Loucy (cell line): ENCODE results near the gene DLG1.
"Not testable (repeated sequence)": the region's sequence is repeated elsewhere in the genome, so short reads cannot be mapped to it uniquely, and the experiment has no call there.

Experiments used
- H2AFZ ChIP-seq: fragments of 200-600 bp; sonication (generic); 2 replicates; pipeline ENCODE4 v1.6.0; 2016; ENCODE audit warnings: antibody characterized with exemption, mild to moderate bottlenecking, low read length, moderate library complexity
- H3F3A ChIP-seq: fragments of 200-600 bp; 2 replicates; pipeline ENCODE4 v1.6.0; 2016; ENCODE audit warnings: antibody characterized with exemption, low read depth, mild to moderate bottlenecking
- H3K27me3 ChIP-seq: fragments of 200-600 bp; sonication (generic); 2 replicates; pipeline ENCODE4 v1.6.1; 2014; ENCODE audit warnings: low read length, mild to moderate bottlenecking; ENCODE audit not compliant: insufficient read depth, poor library complexity, severe bottlenecking
- H3K36me3 ChIP-seq: fragments of 200-600 bp; sonication (generic); 2 replicates; pipeline ENCODE4 v1.6.1; 2016; ENCODE audit warnings: low read length; ENCODE audit not compliant: insufficient read depth
- H3K4me1 ChIP-seq: fragments of 200-600 bp; sonication (generic); 2 replicates; pipeline ENCODE4 v1.5.1; 2014; ENCODE audit warnings: low read length, mild to moderate bottlenecking; ENCODE audit not compliant: insufficient read depth, poor library complexity, severe bottlenecking
- H3K4me2 ChIP-seq: fragments of 200-600 bp; sonication (generic); 2 replicates; pipeline ENCODE4 v1.6.0; 2014; ENCODE audit warnings: antibody characterized with exemption, low read length, low read depth, mild to moderate bottlenecking; ENCODE audit not compliant: poor library complexity, severe bottlenecking
- H3K4me3 ChIP-seq: fragments of 200-600 bp; sonication (generic); 2 replicates; pipeline ENCODE4 v1.5.1; 2014; ENCODE audit warnings: low read length, mild to moderate bottlenecking, mixed read lengths; ENCODE audit not compliant: poor library complexity, severe bottlenecking
- H3K79me2 ChIP-seq: fragments of 200-600 bp; sonication (generic); 2 replicates; pipeline ENCODE4 v1.6.1; 2014; ENCODE audit warnings: low read length; ENCODE audit not compliant: insufficient read depth
- H3K9ac ChIP-seq: fragments of 200-600 bp; sonication (generic); 2 replicates; pipeline ENCODE4 v1.6.0; 2014; ENCODE audit warnings: mild to moderate bottlenecking, low read depth, low read length, moderate library complexity; ENCODE audit not compliant: poor library complexity, severe bottlenecking
- H3K9me2 ChIP-seq: fragments of 200-600 bp; sonication (generic); replicated peaks from 2 replicates; pipeline ENCODE4 v1.6.1; 2016; ENCODE audit warnings: low read depth, low read length, mixed read lengths
- H3K9me3 ChIP-seq: fragments of 200-600 bp; sonication (generic); 2 replicates; pipeline ENCODE4 v1.6.1; 2014; ENCODE audit warnings: mild to moderate bottlenecking, antibody characterized with exemption, low read length, low read depth; ENCODE audit not compliant: insufficient read depth
- H4K20me1 ChIP-seq: fragments of 200-600 bp; sonication (generic); 2 replicates; pipeline ENCODE4 v1.6.0; 2014; ENCODE audit warnings: antibody characterized with exemption, low read length, mild to moderate bottlenecking; ENCODE audit not compliant: insufficient read depth, poor library complexity, severe bottlenecking
- CTCF ChIP-seq: fragments of 200-600 bp; sonication (generic); conservative IDR thresholded peaks from 2 replicates; pipeline ENCODE4 v1.5.1; 2014; ENCODE audit warnings: mild to moderate bottlenecking, antibody characterized with exemption, low read length
- EZH2phosphoT487 ChIP-seq: fragments of 200-600 bp; IDR thresholded peaks from 2 replicates; pipeline ENCODE4 v1.6.1; 2018; ENCODE audit warnings: antibody characterized with exemption, mild to moderate bottlenecking, moderate library complexity, borderline replicate concordance

The DLG1 gene

GRCh38 chr3:197201791-197202452 is 96.5 kb downstream of the DLG1 start:
- H3F3A ChIP-seq = no peaks in the 10 kb centered on the region
- peaks cover 52% of the 10 kb centered on the region for H4K20me1 ChIP-seq
- no peak overlapping the region for H2AFZ ChIP-seq
- no peak overlapping the region for H3K4me3 ChIP-seq
- H3K4me1 ChIP-seq = peaks cover 9% of the 10 kb centered on the region
- H3K4me2 ChIP-seq = no peak overlapping the region
- no peaks in the 10 kb centered on the region for H3K9me2 ChIP-seq
- TF ChIP-seq CTCF (no peak), EZH2phosphoT487 (no peak)
- no peaks in the 10 kb centered on the region for H3K36me3 ChIP-seq
- peaks cover 98% of the 10 kb centered on the region for H3K79me2 ChIP-seq
- no peak overlapping the region for H3K9ac ChIP-seq
- H3K9me3 ChIP-seq = no peaks in the 10 kb centered on the region
- no peaks in the 10 kb centered on the region for H3K27me3 ChIP-seq

- H2AFZ ChIP-seq, H3K9ac ChIP-seq, H3K4me2 ChIP-seq, H3K4me3 ChIP-seq, H3K36me3 ChIP-seq, H3K9me3 ChIP-seq, H3K27me3 ChIP-seq, H3K4me1 ChIP-seq, H3K9me2 ChIP-seq, H3F3A ChIP-seq: not testable (repeated sequence)
- H4K20me1 ChIP-seq = peaks cover 52% of the 10 kb centered on the region
- H3K79me2 ChIP-seq = peaks cover 97% of the 10 kb centered on the region
Observed at GRCh38 chr3:197200856-197201255, 97.6 kb downstream of the DLG1 start.

GRCh38 chr3:197197334-197197733 is 101.1 kb downstream of the DLG1 start:
- H3K79me2 ChIP-seq = peaks cover 92% of the 10 kb centered on the region

More at GRCh38 chr3:197197334-197197733, 101.1 kb downstream of the DLG1 start:
- Histone ChIP-seq H4K20me1 (peaks cover 39% of the 10 kb centered on the region), H3K9me3 (no peaks in the 10 kb centered on the region), H3F3A (no peaks in the 10 kb centered on the region), H2AFZ (no peak overlapping the region), H3K4me2 (no peak overlapping the region), H3K4me3 (no peak overlapping the region), H3K36me3 (peaks cover 10% of the 10 kb centered on the region; the same call in 1 of the 2 replicates), H3K9ac (no peak overlapping the region), H3K4me1 (no peaks in the 10 kb centered on the region), H3K9me2 (no peaks in the 10 kb centered on the region), H3K27me3 (no peaks in the 10 kb centered on the region)
- TF ChIP-seq EZH2phosphoT487 = no peak
- no peak for TF ChIP-seq CTCF
